PC-9 (cell line): ENCODE results near the gene OAT.

ENCODE experiments used
- CTCF ChIP-seq: fragments of 200-600 bp; sonication (generic); conservative IDR thresholded peaks from 2 replicates; pipeline ENCODE4 v1.6.1; 2017; ENCODE audit warnings: mixed run types, antibody characterized with exemption, mild to moderate bottlenecking, moderate library complexity
- EZH2 ChIP-seq: fragments of 200-600 bp; sonication (generic); IDR thresholded peaks from 2 replicates; pipeline ENCODE4 v1.8.0; 2017; ENCODE audit warnings: antibody characterized with exemption, low read depth

GRCh38 chr10:124428207-124428777 lies 9.6 kb upstream of the OAT start:
- no peak for TF ChIP-seq CTCF
- TF ChIP-seq EZH2 = no peak
